ENCODE data around the gene AKR1C3. TPM values are rescaled to one million over a fixed set of nuclear protein-coding genes. Genes with fewer than 3 reads are reported as not detected.
"Not testable (repeated sequence)": the region's sequence is repeated elsewhere in the genome, so short reads cannot be mapped to it uniquely, and the experiment has no call there.

AKR1C3 gene
- polyA plus RNA-seq, 4 donors, result 10.9 to 869 (median 449) TPM

GRCh38 chr10:5092375-5092774 lies 1.8 kb upstream of the AKR1C3 start:
- H3K4me3 ChIP-seq (ENCODE audit: low read depth in 1 of 3, low read length in 3 of 3), result no peak overlapping the region
- peaks cover 0 to 5% (median 3%) of the 10 kb centered on the region in 3 donors for H3K4me1 ChIP-seq (ENCODE audit: control insufficient read depth in 3 of 3, insufficient read depth in 2 of 3, low read depth in 1 of 3, low read length in 2 of 3)
- WGBS, 3 donors, result 71 to 87% (median 77%) methylated on average over 2 of the region's 2 CpGs
- H3K27ac ChIP-seq (ENCODE audit: low read depth in 1 of 3, low read length in 2 of 3), result no peak overlapping the region
- FAIRE-seq (no peak), DNase-seq (no peak)
- H3K9me3 ChIP-seq (ENCODE audit: control insufficient read depth in 2 of 2, insufficient read depth in 1 of 2, low read depth in 1 of 2, low read length in 1 of 2), result peaks cover 0 to 3% of the 10 kb centered on the region in 2 donors
- H3K36me3 ChIP-seq (ENCODE audit: control insufficient read depth in 3 of 3, insufficient read depth in 2 of 3, low read depth in 1 of 3, low read length in 3 of 3), result peaks cover 0 to 2% (median 0%) of the 10 kb centered on the region in 3 donors
- H3K27me3 ChIP-seq (ENCODE audit: control insufficient read depth in 3 of 3, insufficient read depth in 3 of 3, low read length in 3 of 3), result no peaks in the 10 kb centered on the region

- H3K36me3 ChIP-seq (ENCODE audit: control insufficient read depth in 3 of 3, insufficient read depth in 2 of 3, low read depth in 1 of 3, low read length in 3 of 3), result peaks cover 0 to 6% (median 4%) of the 10 kb centered on the region in 3 donors
- FAIRE-seq (peak; percentile 95), DNase-seq (peak; percentile 36 to 74)
- H3K9me3 ChIP-seq (ENCODE audit: control insufficient read depth in 2 of 2, insufficient read depth in 1 of 2, low read depth in 1 of 2, low read length in 1 of 2), result peaks cover 0 to 3% of the 10 kb centered on the region in 2 donors
- WGBS, 3 donors, result 23 to 66% (median 36%) methylated on average over 6 of the region's 6 CpGs
- H3K4me1 ChIP-seq (ENCODE audit: control insufficient read depth in 3 of 3, insufficient read depth in 2 of 3, low read depth in 1 of 3, low read length in 2 of 3), result peaks cover 0 to 5% (median 3%) of the 10 kb centered on the region in 3 donors
- H3K4me3 ChIP-seq (ENCODE audit: low read depth in 1 of 3, low read length in 3 of 3), result no peak overlapping the region
- peak overlapping the region in 1 of 3 donors; percentile 20 for H3K27ac ChIP-seq (ENCODE audit: low read depth in 1 of 3, low read length in 2 of 3)
- H3K27me3 ChIP-seq (ENCODE audit: control insufficient read depth in 3 of 3, insufficient read depth in 3 of 3, low read length in 3 of 3), result no peaks in the 10 kb centered on the region
Observed at GRCh38 chr10:5092848-5093790, 1.1 kb upstream of the AKR1C3 start.

DNA sequence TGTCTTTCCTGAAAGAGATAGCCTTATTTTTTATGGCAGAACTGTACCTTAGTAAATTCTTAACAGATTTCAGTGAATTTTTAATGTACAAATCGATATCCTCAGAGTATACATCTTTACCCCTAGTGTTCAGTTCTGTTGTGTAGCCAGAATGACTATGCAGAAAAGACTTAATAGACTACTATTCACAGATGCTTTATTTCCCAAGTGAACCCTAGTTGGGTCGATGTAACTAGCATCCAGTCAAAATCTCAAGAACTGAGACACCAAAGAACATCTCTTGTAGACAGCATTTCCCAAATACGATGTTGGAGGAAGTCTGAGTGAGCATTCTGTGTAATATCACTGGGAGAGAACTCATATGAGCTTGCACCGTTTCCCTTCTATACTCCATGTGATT lies 1.5 kb downstream of the AKR1C3 start:
- WGBS, 3 donors, result 14 to 55% (median 27%) methylated on average over 4 of the region's 4 CpGs
- H3K27ac ChIP-seq (ENCODE audit: low read depth in 1 of 3, low read length in 2 of 3), result peak overlapping the region in 1 of 3 donors; percentile 44
- peaks cover 0 to 5% (median 5%) of the 10 kb centered on the region in 3 donors for H3K4me1 ChIP-seq (ENCODE audit: control insufficient read depth in 3 of 3, insufficient read depth in 2 of 3, low read depth in 1 of 3, low read length in 2 of 3)
- H3K9me3 ChIP-seq (ENCODE audit: control insufficient read depth in 2 of 2, insufficient read depth in 1 of 2, low read depth in 1 of 2, low read length in 1 of 2), result no peaks in the 10 kb centered on the region
- peak overlapping the region in 1 of 3 donors; percentile 57 for H3K4me3 ChIP-seq (ENCODE audit: low read depth in 1 of 3, low read length in 3 of 3)
- FAIRE-seq (no peak), DNase-seq (peak in 1 of 2 donors; percentile 31)
- no peaks in the 10 kb centered on the region for H3K27me3 ChIP-seq (ENCODE audit: control insufficient read depth in 3 of 3, insufficient read depth in 3 of 3, low read length in 3 of 3)
- H3K36me3 ChIP-seq (ENCODE audit: control insufficient read depth in 3 of 3, insufficient read depth in 2 of 3, low read depth in 1 of 3, low read length in 3 of 3), result peaks cover 0 to 15% (median 6%) of the 10 kb centered on the region in 3 donors

- 53 to 70% (median 70%) methylated on average over 2 of the region's 2 CpGs for WGBS, 3 donors
- Histone ChIP-seq H3K27me3 (ENCODE audit: control insufficient read depth in 3 of 3, insufficient read depth in 3 of 3, low read length in 3 of 3) (no peaks in the 10 kb centered on the region), H3K4me1 (ENCODE audit: control insufficient read depth in 3 of 3, insufficient read depth in 2 of 3, low read depth in 1 of 3, low read length in 2 of 3) (peaks cover 0 to 5% (median 5%) of the 10 kb centered on the region in 3 donors), H3K4me3 (ENCODE audit: low read depth in 1 of 3, low read length in 3 of 3) (peak overlapping the region in 1 of 3 donors; percentile 57), H3K36me3 (ENCODE audit: control insufficient read depth in 3 of 3, insufficient read depth in 2 of 3, low read depth in 1 of 3, low read length in 3 of 3) (peaks cover 0 to 15% (median 6%) of the 10 kb centered on the region in 3 donors), H3K27ac (ENCODE audit: low read depth in 1 of 3, low read length in 2 of 3) (peak overlapping the region in 1 of 3 donors; percentile 12), H3K9me3 (ENCODE audit: control insufficient read depth in 2 of 2, insufficient read depth in 1 of 2, low read depth in 1 of 2, low read length in 1 of 2) (no peaks in the 10 kb centered on the region)
- FAIRE-seq (no peak), DNase-seq (peak in 1 of 2 donors; percentile 64)
Observed at GRCh38 chr10:5096108-5096507, 1.9 kb downstream of the AKR1C3 start.

- H3K27ac ChIP-seq (ENCODE audit: low read depth in 1 of 3, low read length in 2 of 3); DNase-seq; H3K4me1 ChIP-seq (ENCODE audit: control insufficient read depth in 3 of 3, insufficient read depth in 2 of 3, low read depth in 1 of 3, low read length in 2 of 3); H3K4me3 ChIP-seq (ENCODE audit: low read depth in 1 of 3, low read length in 3 of 3); H3K9me3 ChIP-seq (ENCODE audit: control insufficient read depth in 2 of 2, insufficient read depth in 1 of 2, low read depth in 1 of 2, low read length in 1 of 2); H3K27me3 ChIP-seq (ENCODE audit: control insufficient read depth in 3 of 3, insufficient read depth in 3 of 3, low read length in 3 of 3); FAIRE-seq: not testable (repeated sequence)
- WGBS, 3 donors, result 70 to 98% (median 84%) methylated on average over 2 to 3 of the region's 11 CpGs
- H3K36me3 ChIP-seq (ENCODE audit: control insufficient read depth in 3 of 3, insufficient read depth in 2 of 3, low read depth in 1 of 3, low read length in 3 of 3), result peaks cover 0 to 23% (median 12%) of the 10 kb centered on the region in 3 donors
Observed at GRCh38 chr10:5102479-5102878, 8.3 kb downstream of the AKR1C3 start.

GRCh38 chr10:5103481-5103880 lies 9.3 kb downstream of the AKR1C3 start:
- H3K27ac ChIP-seq (ENCODE audit: low read depth in 1 of 3, low read length in 2 of 3), result no peak overlapping the region
- WGBS, 3 donors, result 82 to 91% (median 84%) methylated on average over 2 of the region's 2 CpGs
- H3K4me3 ChIP-seq (ENCODE audit: low read depth in 1 of 3, low read length in 3 of 3), result no peak overlapping the region
- no peaks in the 10 kb centered on the region for H3K27me3 ChIP-seq (ENCODE audit: control insufficient read depth in 3 of 3, insufficient read depth in 3 of 3, low read length in 3 of 3)
- DNase-seq, result no peak
- H3K4me1 ChIP-seq (ENCODE audit: control insufficient read depth in 3 of 3, insufficient read depth in 2 of 3, low read depth in 1 of 3, low read length in 2 of 3), result peaks cover 0 to 1% (median 0%) of the 10 kb centered on the region in 3 donors
- peaks cover 0 to 3% of the 10 kb centered on the region in 2 donors for H3K9me3 ChIP-seq (ENCODE audit: control insufficient read depth in 2 of 2, insufficient read depth in 1 of 2, low read depth in 1 of 2, low read length in 1 of 2)
- FAIRE-seq, result no peak
- peaks cover 0 to 18% (median 9%) of the 10 kb centered on the region in 3 donors for H3K36me3 ChIP-seq (ENCODE audit: control insufficient read depth in 3 of 3, insufficient read depth in 2 of 3, low read depth in 1 of 3, low read length in 3 of 3)

GRCh38 chr10:5105626-5106025 lies 11.4 kb downstream of the AKR1C3 start:
- peaks cover 0 to 3% of the 10 kb centered on the region in 2 donors for H3K9me3 ChIP-seq (ENCODE audit: control insufficient read depth in 2 of 2, insufficient read depth in 1 of 2, low read depth in 1 of 2, low read length in 1 of 2)
- WGBS, 3 donors, result 83 to 87% (median 86%) methylated on average over 1 of the region's 1 CpG
- FAIRE-seq, result no peak
- no peak overlapping the region for H3K27ac ChIP-seq (ENCODE audit: low read depth in 1 of 3, low read length in 2 of 3)
- peak in 1 of 2 donors; percentile 32 for DNase-seq
- H3K4me1 ChIP-seq (ENCODE audit: control insufficient read depth in 3 of 3, insufficient read depth in 2 of 3, low read depth in 1 of 3, low read length in 2 of 3), result no peaks in the 10 kb centered on the region
- H3K27me3 ChIP-seq (ENCODE audit: control insufficient read depth in 3 of 3, insufficient read depth in 3 of 3, low read length in 3 of 3), result no peaks in the 10 kb centered on the region
- H3K36me3 ChIP-seq (ENCODE audit: control insufficient read depth in 3 of 3, insufficient read depth in 2 of 3, low read depth in 1 of 3, low read length in 3 of 3), result peaks cover 0 to 9% (median 8%) of the 10 kb centered on the region in 3 donors
- H3K4me3 ChIP-seq (ENCODE audit: low read depth in 1 of 3, low read length in 3 of 3), result no peak overlapping the region

DNA sequence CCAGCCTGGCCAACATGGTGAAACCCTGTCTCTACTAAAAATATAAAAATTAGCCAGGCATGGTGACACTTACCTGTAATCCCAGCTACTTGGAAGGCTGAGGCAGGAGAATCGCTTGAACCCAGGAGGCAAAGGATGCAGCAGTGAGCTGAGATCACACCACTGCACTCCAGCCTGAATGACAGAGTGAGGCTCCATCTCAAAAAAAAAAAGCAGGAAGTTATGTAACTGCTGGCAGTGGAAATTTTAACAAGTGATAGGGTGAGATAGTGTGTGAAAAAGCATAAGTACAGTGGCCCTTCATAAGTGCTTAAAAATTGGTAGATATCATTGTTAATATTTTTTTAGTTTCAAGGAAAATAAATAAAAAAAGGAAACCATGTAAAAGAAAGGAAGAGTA lies 12.3 kb downstream of the AKR1C3 start:
- Histone ChIP-seq H3K36me3 (ENCODE audit: control insufficient read depth in 3 of 3, insufficient read depth in 2 of 3, low read depth in 1 of 3, low read length in 3 of 3) (peaks cover 0 to 9% (median 8%) of the 10 kb centered on the region in 3 donors), H3K27ac (ENCODE audit: low read depth in 1 of 3, low read length in 2 of 3) (no peak overlapping the region), H3K4me3 (ENCODE audit: low read depth in 1 of 3, low read length in 3 of 3) (no peak overlapping the region), H3K9me3 (ENCODE audit: control insufficient read depth in 2 of 2, insufficient read depth in 1 of 2, low read depth in 1 of 2, low read length in 1 of 2) (peaks cover 0 to 3% of the 10 kb centered on the region in 2 donors), H3K4me1 (ENCODE audit: control insufficient read depth in 3 of 3, insufficient read depth in 2 of 3, low read depth in 1 of 3, low read length in 2 of 3) (no peaks in the 10 kb centered on the region), H3K27me3 (ENCODE audit: control insufficient read depth in 3 of 3, insufficient read depth in 3 of 3, low read length in 3 of 3) (no peaks in the 10 kb centered on the region)
- no peak for FAIRE-seq
- no peak for DNase-seq
- WGBS, 3 donors, result 83 to 88% (median 85%) methylated on average over 1 of the region's 1 CpG
